ENCODE results near the gene ZNF536. TPM values are rescaled to one million over a fixed set of nuclear protein-coding genes. Genes with fewer than 3 reads are reported as not detected.

Gene ZNF536
- total RNA-seq, 2 donors from 2014 or later, result not detected

DNA sequence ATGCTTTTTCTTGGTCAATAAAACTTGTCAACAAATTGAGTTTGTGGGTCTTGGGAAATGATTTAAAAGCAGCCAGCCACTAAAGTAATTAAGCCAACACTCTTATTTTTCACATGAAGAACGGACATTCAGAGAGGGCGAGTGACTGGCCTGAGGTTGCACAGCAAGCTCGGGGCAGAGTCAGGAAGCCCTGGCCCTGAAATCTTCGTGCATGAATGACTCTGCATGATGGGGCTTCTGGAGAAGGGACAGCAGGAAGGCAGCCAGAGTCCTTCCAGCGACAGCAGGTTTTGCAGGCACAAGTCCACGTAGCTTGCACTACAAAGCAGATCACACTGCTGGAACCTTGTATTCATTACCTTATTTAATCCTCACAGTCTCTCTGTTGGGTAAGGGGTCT lies 232.5 kb downstream of the ZNF536 start:
- Mint-ChIP-seq H3K27ac (no peak overlapping the region), H3K9me3 (no peaks in the 10 kb centered on the region), H3K36me3 (ENCODE audit: low read depth) (no peaks in the 10 kb centered on the region), H3K27me3 (peaks cover 8% of the 10 kb centered on the region), H3K4me3 (no peak overlapping the region), H3K4me1 (no peaks in the 10 kb centered on the region)
- ATAC-seq (replicated peaks), result no peak

DNA sequence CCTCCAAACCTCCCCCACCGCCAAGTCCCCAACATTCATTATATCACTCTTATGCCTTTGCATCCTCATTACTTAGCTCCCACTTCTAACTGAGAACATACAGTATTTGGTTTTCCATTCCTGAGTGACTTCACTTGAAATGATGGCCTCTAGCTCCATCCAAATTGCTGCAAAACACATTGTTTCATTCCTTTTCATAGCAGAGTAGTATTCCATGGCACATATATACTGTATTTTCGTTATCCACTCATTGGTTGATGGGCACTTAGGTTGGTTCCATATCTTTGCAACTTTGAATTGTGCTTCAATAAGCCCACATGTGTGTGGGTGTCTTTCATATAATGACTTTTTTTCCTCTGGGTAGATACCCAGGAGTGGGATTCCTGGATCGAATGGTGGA lies 233.1 kb downstream of the ZNF536 start:
- Mint-ChIP-seq H3K27me3 (peaks cover 8% of the 10 kb centered on the region), H3K9me3 (no peaks in the 10 kb centered on the region), H3K27ac (no peak overlapping the region), H3K36me3 (ENCODE audit: low read depth) (no peaks in the 10 kb centered on the region), H3K4me1 (no peaks in the 10 kb centered on the region), H3K4me3 (no peak overlapping the region)
- no peak for ATAC-seq (replicated peaks)

DNA sequence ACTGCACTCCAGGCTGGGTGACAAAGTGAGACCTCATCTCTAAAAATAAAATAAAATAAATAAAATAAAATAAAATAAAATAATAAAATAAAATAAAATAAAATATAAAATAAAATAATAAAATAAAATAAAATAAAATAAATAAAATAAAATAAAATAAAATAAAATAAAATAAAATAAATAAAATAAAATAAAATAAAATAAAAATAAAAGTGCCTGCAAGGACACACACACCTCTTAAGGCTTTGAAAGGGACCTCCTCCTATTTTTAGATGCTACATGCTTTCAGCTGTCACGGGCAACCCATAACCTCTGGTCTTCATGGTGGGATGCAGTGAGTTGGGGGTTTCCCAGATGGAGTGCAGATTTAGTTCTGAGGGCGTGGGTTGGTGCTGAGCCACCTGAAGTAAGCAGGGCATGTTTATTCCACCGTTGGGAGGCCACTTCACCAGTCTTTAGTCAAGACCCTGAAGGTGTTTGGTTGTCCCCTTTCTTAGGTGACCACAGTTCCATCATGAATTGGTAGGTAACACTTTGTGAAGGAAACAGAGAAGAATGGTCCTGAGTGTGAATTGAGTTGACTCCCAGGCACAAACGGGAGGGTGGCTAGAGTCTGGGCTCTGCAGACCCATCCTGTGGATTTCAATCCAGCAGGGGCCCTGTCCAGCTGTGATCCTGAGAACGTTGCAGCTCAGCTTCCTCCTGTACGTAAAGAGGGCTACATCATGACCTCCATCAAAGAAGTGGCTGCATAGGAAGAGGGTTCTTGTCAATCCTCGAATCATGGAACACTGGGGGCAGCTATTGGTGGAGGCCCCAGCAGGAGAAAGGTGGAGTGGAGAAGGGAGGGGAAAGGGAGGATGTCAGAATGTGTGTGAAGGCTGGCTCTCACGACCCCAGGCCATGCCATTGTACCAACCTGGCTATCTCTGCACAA lies 234.2 kb downstream of the ZNF536 start:
- H3K27ac Mint-ChIP-seq, result no peak overlapping the region
- no peaks in the 10 kb centered on the region for H3K36me3 Mint-ChIP-seq (ENCODE audit: low read depth)
- H3K4me3 Mint-ChIP-seq, result no peak overlapping the region
- peaks cover 8% of the 10 kb centered on the region for H3K27me3 Mint-ChIP-seq
- ATAC-seq (replicated peaks), result no peak
- H3K9me3 Mint-ChIP-seq, result no peaks in the 10 kb centered on the region
- no peaks in the 10 kb centered on the region for H3K4me1 Mint-ChIP-seq
